ENCODE results near the gene SELENOP. TPM values are rescaled to one million over a fixed set of nuclear protein-coding genes. Genes with fewer than 3 reads are reported as not detected.

The SELENOP gene
- total and polyA plus RNA-seq, 2 of the 13 experiments (the other 11 are each of a cell fraction or from before 2014, with no cell fraction given): 1,895 to 2,083 TPM

DNA sequence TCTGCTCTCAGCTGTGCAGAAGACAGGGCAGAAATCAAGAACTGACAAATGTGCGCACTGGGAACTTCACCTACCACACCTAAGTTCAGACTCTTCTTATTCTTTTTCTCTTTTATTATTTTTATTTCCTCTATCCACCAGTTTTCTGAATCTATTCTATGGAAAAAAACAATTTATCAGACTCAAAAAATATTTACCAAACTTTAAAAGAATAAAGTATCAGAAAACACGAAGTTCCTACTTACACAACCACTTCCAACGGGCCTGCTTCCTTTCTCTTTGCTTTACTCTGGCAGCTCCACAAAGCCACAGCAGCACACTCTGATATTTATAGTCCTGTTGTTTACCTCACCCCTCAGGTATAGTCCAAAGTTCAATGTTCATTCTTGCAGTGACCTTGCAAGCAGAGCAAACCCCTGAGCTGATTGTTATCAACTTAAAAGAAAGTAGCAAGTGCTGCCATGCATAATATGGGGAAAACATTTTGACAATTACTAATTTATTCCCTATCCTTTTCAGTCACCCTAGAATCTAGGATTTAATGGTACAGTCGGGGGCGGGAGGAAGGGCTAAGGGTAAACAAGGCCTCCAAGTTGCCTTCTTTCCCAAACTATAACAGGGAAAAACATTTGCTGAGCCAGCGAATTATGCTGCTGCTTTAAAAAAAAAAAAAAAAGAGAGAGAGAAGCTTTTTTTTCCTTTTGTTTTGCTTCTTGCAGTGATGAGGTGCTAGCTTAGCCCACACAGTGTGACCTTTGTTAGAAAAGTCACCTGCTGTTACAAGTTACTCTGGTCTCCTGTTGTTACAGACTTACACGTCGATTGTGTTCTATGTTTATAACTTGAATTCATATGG, at the start of gene SELENOP (continued):
- TF ChIP-seq, protein P1, sequence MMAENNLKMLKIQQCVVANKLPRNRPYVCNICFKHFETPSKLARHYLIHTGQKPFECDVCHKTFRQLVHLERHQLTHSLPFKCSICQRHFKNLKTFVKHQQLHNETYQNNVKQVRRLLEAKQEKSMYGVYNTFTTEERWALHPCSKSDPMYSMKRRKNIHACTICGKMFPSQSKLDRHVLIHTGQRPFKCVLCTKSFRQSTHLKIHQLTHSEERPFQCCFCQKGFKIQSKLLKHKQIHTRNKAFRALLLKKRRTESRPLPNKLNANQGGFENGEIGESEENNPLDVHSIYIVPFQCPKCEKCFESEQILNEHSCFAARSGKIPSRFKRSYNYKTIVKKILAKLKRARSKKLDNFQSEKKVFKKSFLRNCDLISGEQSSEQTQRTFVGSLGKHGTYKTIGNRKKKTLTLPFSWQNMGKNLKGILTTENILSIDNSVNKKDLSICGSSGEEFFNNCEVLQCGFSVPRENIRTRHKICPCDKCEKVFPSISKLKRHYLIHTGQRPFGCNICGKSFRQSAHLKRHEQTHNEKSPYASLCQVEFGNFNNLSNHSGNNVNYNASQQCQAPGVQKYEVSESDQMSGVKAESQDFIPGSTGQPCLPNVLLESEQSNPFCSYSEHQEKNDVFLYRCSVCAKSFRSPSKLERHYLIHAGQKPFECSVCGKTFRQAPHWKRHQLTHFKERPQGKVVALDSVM (CRISPR knock-in tag; IDR thresholded peaks at IDR 0.05): no peak
- peak; percentile 59 for TF ChIP-seq ATF1 (CRISPR knock-in tag; IDR thresholded peaks at IDR 0.05)
- TF ChIP-seq, protein P2, sequence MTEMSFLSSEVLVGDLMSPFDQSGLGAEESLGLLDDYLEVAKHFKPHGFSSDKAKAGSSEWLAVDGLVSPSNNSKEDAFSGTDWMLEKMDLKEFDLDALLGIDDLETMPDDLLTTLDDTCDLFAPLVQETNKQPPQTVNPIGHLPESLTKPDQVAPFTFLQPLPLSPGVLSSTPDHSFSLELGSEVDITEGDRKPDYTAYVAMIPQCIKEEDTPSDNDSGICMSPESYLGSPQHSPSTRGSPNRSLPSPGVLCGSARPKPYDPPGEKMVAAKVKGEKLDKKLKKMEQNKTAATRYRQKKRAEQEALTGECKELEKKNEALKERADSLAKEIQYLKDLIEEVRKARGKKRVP (CRISPR knock-in tag; IDR thresholded peaks at IDR 0.05): peak in 1 of 2 experiments; percentile 81; a peak in 1 of 4 replicates
- TF ChIP-seq ZNF350 (CRISPR knock-in tag; IDR thresholded peaks at IDR 0.05; ENCODE audit: borderline replicate concordance, low read depth): no peak
- TF ChIP-seq ZNF232 (CRISPR knock-in tag; IDR thresholded peaks at IDR 0.05; ENCODE audit: borderline replicate concordance): peak; percentile 91
- TF ChIP-seq MTF1 (CRISPR knock-in tag; IDR thresholded peaks at IDR 0.05): 0 out of 2 replicates have a peak, but pooled peaks have one; percentile 27
- no peak for TF ChIP-seq ZNF296 (CRISPR knock-in tag; conservative IDR thresholded peaks at IDR 0.05)
- no peak for TF ChIP-seq FOXM1 (CRISPR knock-in tag; IDR thresholded peaks at IDR 0.05)
- TF ChIP-seq SP5 (CRISPR knock-in tag; IDR thresholded peaks at IDR 0.05; ENCODE audit: borderline replicate concordance, low read depth): peak; percentile 23; the same call in 1 of the 2 replicates
- TF ChIP-seq, protein P3, sequence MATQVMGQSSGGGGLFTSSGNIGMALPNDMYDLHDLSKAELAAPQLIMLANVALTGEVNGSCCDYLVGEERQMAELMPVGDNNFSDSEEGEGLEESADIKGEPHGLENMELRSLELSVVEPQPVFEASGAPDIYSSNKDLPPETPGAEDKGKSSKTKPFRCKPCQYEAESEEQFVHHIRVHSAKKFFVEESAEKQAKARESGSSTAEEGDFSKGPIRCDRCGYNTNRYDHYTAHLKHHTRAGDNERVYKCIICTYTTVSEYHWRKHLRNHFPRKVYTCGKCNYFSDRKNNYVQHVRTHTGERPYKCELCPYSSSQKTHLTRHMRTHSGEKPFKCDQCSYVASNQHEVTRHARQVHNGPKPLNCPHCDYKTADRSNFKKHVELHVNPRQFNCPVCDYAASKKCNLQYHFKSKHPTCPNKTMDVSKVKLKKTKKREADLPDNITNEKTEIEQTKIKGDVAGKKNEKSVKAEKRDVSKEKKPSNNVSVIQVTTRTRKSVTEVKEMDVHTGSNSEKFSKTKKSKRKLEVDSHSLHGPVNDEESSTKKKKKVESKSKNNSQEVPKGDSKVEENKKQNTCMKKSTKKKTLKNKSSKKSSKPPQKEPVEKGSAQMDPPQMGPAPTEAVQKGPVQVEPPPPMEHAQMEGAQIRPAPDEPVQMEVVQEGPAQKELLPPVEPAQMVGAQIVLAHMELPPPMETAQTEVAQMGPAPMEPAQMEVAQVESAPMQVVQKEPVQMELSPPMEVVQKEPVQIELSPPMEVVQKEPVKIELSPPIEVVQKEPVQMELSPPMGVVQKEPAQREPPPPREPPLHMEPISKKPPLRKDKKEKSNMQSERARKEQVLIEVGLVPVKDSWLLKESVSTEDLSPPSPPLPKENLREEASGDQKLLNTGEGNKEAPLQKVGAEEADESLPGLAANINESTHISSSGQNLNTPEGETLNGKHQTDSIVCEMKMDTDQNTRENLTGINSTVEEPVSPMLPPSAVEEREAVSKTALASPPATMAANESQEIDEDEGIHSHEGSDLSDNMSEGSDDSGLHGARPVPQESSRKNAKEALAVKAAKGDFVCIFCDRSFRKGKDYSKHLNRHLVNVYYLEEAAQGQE (IDR thresholded peaks at IDR 0.05; ENCODE audit: borderline replicate concordance in 1 of 2, low read depth in 1 of 2, low read length in 2 of 2): peak in 1 of 2 experiments; percentile 85; a peak in 1 of 4 replicates
- TF ChIP-seq NONO (IDR thresholded peaks at IDR 0.05): no peak
- peak; percentile 85; the same call in 1 of the 2 replicates for TF ChIP-seq NONO (CRISPR knock-in tag; conservative IDR thresholded peaks at IDR 0.05)
- TF ChIP-seq, protein P4, sequence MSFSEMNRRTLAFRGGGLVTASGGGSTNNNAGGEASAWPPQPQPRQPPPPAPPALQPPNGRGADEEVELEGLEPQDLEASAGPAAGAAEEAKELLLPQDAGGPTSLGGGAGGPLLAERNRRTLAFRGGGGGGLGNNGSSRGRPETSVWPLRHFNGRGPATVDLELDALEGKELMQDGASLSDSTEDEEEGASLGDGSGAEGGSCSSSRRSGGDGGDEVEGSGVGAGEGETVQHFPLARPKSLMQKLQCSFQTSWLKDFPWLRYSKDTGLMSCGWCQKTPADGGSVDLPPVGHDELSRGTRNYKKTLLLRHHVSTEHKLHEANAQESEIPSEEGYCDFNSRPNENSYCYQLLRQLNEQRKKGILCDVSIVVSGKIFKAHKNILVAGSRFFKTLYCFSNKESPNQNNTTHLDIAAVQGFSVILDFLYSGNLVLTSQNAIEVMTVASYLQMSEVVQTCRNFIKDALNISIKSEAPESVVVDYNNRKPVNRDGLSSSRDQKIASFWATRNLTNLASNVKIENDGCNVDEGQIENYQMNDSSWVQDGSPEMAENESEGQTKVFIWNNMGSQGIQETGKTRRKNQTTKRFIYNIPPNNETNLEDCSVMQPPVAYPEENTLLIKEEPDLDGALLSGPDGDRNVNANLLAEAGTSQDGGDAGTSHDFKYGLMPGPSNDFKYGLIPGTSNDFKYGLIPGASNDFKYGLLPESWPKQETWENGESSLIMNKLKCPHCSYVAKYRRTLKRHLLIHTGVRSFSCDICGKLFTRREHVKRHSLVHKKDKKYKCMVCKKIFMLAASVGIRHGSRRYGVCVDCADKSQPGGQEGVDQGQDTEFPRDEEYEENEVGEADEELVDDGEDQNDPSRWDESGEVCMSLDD (CRISPR knock-in tag; IDR thresholded peaks at IDR 0.05; ENCODE audit: borderline replicate concordance): peak; percentile 70; the same call in 1 of the 2 replicates
- TF ChIP-seq, protein P5, sequence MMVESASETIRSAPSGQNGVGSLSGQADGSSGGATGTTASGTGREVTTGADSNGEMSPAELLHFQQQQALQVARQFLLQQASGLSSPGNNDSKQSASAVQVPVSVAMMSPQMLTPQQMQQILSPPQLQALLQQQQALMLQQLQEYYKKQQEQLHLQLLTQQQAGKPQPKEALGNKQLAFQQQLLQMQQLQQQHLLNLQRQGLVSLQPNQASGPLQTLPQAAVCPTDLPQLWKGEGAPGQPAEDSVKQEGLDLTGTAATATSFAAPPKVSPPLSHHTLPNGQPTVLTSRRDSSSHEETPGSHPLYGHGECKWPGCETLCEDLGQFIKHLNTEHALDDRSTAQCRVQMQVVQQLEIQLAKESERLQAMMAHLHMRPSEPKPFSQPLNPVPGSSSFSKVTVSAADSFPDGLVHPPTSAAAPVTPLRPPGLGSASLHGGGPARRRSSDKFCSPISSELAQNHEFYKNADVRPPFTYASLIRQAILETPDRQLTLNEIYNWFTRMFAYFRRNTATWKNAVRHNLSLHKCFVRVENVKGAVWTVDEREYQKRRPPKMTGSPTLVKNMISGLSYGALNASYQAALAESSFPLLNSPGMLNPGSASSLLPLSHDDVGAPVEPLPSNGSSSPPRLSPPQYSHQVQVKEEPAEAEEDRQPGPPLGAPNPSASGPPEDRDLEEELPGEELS (CRISPR knock-in tag; IDR thresholded peaks at IDR 0.05): peak; percentile 97
- peak; percentile 85; the same call in 1 of the 2 replicates for TF ChIP-seq SATB2 (CRISPR knock-in tag; IDR thresholded peaks at IDR 0.05)
